Peyer's patch (tissue), 4 donors: Measurements from ENCODE around the gene CNPY4.

ENCODE experiments used
- POLR2A ChIP-seq, 2 donors: fragments of 450-650 bp; IDR thresholded peaks; one replicate each; pipeline ENCODE4 v1.5.1; 2017; ENCODE audit warnings: antibody characterized with exemption in 2 of 2, mild to moderate bottlenecking in 2 of 2, moderate library complexity in 2 of 2
- TF ChIP-seq, protein P1 (sequence below), 6 experiments: fragments of 450-650 bp in 4 of 6; fragments of 200-600 bp in 2 of 6; sonication (generic) in 1 of 6; IDR thresholded peaks; one replicate each; pipeline ENCODE4 v1.5.1; 2017 to 2019; ENCODE audit warnings: antibody characterized with exemption in 6 of 6, mild to moderate bottlenecking in 3 of 6, moderate library complexity in 1 of 6

DNA sequence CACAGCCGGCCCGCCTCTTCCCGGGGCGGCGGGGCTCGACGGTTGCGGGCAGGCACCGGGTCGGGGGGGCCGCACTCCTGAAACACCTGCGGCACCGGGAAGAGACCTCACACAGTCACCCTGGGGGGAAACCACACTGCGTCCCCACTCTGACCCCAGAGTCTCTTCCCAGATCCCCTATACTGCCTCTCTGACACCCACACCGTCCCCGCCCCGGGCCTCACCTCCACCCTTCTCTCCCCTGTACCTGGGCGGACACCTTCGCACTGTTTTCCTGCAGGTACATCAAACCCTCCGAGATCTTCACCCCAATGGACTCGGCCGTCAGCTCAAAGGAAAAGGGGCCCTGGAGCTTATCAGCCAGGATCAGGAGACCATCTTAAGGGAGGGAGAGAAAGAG lies 52.4 kb downstream of the CNPY4 start:
- TF ChIP-seq, protein P1, sequence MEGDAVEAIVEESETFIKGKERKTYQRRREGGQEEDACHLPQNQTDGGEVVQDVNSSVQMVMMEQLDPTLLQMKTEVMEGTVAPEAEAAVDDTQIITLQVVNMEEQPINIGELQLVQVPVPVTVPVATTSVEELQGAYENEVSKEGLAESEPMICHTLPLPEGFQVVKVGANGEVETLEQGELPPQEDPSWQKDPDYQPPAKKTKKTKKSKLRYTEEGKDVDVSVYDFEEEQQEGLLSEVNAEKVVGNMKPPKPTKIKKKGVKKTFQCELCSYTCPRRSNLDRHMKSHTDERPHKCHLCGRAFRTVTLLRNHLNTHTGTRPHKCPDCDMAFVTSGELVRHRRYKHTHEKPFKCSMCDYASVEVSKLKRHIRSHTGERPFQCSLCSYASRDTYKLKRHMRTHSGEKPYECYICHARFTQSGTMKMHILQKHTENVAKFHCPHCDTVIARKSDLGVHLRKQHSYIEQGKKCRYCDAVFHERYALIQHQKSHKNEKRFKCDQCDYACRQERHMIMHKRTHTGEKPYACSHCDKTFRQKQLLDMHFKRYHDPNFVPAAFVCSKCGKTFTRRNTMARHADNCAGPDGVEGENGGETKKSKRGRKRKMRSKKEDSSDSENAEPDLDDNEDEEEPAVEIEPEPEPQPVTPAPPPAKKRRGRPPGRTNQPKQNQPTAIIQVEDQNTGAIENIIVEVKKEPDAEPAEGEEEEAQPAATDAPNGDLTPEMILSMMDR (IDR thresholded peaks at IDR 0.05) = no peak
- TF ChIP-seq POLR2A (IDR thresholded peaks at IDR 0.05) = no peak
